Transverse colon (tissue), 4 donors: ENCODE measurements around the gene ZNF423. TPM values are rescaled to one million over a fixed set of nuclear protein-coding genes. Genes with fewer than 3 reads are reported as not detected.

ENCODE experiments used
- DNase-seq: peaks from one replicate; pipeline ENCODE4 v3.0.0-alpha.2; 2019
- H3K27ac ChIP-seq, 4 donors: fragments of 200-600 bp; sonication (generic); 2 replicates each; pipeline ENCODE4 v1.5.1; 2016 to 2018; ENCODE audit warnings: inconsistent platforms in 4 of 4
- H3K27me3 ChIP-seq: fragments of 200-600 bp; sonication (generic); 2 replicates; pipeline ENCODE4 v1.5.1; 2017; ENCODE audit warnings: inconsistent platforms
- H3K36me3 ChIP-seq, 4 donors: fragments of 200-600 bp; sonication (generic); 2 replicates each; pipeline ENCODE4 v1.5.1; 2017 to 2019; ENCODE audit warnings: inconsistent platforms in 4 of 4
- H3K4me1 ChIP-seq, 4 donors: fragments of 200-600 bp; sonication (generic); 2 replicates each; pipeline ENCODE4 v1.5.1; 2017 to 2020; ENCODE audit warnings: inconsistent platforms in 4 of 4
- H3K4me3 ChIP-seq, 4 donors: fragments of 200-600 bp; sonication (generic); 1 replicate in 1 of 4; 2 replicates in 3 of 4; pipeline versions ENCODE4 v1.5.1 to v1.6.1; 2017 to 2019; ENCODE audit warnings: inconsistent platforms in 4 of 4
- H3K9me3 ChIP-seq, 2 donors: fragments of 200-600 bp; sonication (generic); 2 replicates each; pipeline ENCODE4 v1.5.1; 2017 to 2019; ENCODE audit warnings: inconsistent platforms in 2 of 2
- EP300 ChIP-seq: sonication (generic); formaldehyde crosslinking; IDR thresholded peaks from one replicate; pipeline ENCODE4 v1.6.1; 2017; ENCODE audit warnings: antibody characterized with exemption, low read depth
- POLR2A ChIP-seq: fragments of 450-650 bp; IDR thresholded peaks from one replicate; pipeline ENCODE4 v1.6.1; 2016; ENCODE audit warnings: antibody characterized with exemption, mild to moderate bottlenecking, moderate library complexity
- POLR2AphosphoS5 ChIP-seq, 3 donors: sonication (generic); formaldehyde crosslinking; IDR thresholded peaks; one replicate each; pipeline ENCODE4 v1.6.1; 2016; ENCODE audit warnings: antibody characterized with exemption in 3 of 3
- WGBS, 2 donors: methylation state at CpG; one replicate each; pipeline ENCODE4 v1.1.5; 2018; ENCODE audit warnings: low coverage in 1 of 2; 5-methylcytosine and 5-hydroxymethylcytosine counted together
- in situ Hi-C, 4 donors: fragments of 200-750 bp; cut with MboI; loops; one replicate each; pipeline versions ENCODE4 v1.15.0 to v1.15.1; 2017; ENCODE audit warnings: low sequenced_read_pairs in 3 of 4, low pct_ligation_motif_present in 1 of 4, low pct_unique_long_range_greater_than_20kb in 1 of 4
- intact Hi-C: fragments of 100-400 bp; cut with DNase I; formaldehyde crosslinking; loops from one replicate; pipeline ENCODE4 v1.15.1; 2023; ENCODE audit warnings: low total_unique reads
- total RNA-seq, 4 donors: library from RNA; depleted of rRNA; stranded (reverse); fragments of >200 nt; gene quantifications; one replicate each; pipeline ENCODE4 v1.1.0, GENCODE V29; 2016
- TF ChIP-seq, protein P1 (sequence below), 5 experiments: fragments of 200-600 bp in 3 of 5; fragments of 450-650 bp in 2 of 5; sonication (generic) in 3 of 5; IDR thresholded peaks; 1 replicate in 2 of 5; 2 replicates in 3 of 5; pipeline ENCODE4 v1.5.1; 2016 to 2017; ENCODE audit warnings: antibody characterized with exemption in 5 of 5, inconsistent platforms in 3 of 5, mild to moderate bottlenecking in 2 of 5, moderate library complexity in 1 of 5

ZNF423 gene
- total RNA-seq, 4 donors from 2014 or later, result 4.9 to 13.1 (median 7.2) TPM

DNA sequence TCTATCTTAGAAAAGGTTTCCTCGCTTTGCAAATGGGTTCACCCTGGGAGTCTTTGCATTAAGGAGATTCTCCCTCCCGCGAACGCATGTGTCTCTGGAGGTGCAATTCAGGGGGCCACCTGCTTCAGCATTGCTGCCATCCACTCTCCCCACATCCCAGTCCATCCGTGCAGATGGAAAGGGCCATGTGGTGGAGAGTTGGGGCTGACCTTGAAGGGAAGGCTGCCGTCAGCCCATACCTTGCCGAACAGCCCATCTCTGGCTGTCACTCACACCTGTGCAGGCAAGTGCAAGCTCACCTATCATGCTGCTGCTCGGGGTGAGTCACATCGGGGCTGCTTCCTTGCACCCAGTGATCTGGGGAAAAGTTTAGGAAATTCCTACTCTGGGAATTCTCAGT, 106.1 kb downstream of the ZNF423 start:
- peaks cover 0 to 13% (median 6%) of the 10 kb centered on the region in 4 donors for H3K4me1 ChIP-seq
- no peak for DNase-seq
- no peak overlapping the region for H3K4me3 ChIP-seq
- no peaks in the 10 kb centered on the region for H3K27me3 ChIP-seq
- no peaks in the 10 kb centered on the region for H3K36me3 ChIP-seq
- no peak overlapping the region for H3K27ac ChIP-seq
- 57 to 86% methylated on average over 1 to 9 of the region's 9 CpGs for WGBS, 2 donors
- in situ Hi-C loops (no loop called here), intact Hi-C loops (no loop called here)
- H3K9me3 ChIP-seq, result no peaks in the 10 kb centered on the region
- TF ChIP-seq, protein P1, sequence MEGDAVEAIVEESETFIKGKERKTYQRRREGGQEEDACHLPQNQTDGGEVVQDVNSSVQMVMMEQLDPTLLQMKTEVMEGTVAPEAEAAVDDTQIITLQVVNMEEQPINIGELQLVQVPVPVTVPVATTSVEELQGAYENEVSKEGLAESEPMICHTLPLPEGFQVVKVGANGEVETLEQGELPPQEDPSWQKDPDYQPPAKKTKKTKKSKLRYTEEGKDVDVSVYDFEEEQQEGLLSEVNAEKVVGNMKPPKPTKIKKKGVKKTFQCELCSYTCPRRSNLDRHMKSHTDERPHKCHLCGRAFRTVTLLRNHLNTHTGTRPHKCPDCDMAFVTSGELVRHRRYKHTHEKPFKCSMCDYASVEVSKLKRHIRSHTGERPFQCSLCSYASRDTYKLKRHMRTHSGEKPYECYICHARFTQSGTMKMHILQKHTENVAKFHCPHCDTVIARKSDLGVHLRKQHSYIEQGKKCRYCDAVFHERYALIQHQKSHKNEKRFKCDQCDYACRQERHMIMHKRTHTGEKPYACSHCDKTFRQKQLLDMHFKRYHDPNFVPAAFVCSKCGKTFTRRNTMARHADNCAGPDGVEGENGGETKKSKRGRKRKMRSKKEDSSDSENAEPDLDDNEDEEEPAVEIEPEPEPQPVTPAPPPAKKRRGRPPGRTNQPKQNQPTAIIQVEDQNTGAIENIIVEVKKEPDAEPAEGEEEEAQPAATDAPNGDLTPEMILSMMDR (IDR thresholded peaks at IDR 0.05), result no peak
- TF ChIP-seq EP300 (no peak), POLR2A (no peak), POLR2AphosphoS5 (IDR thresholded peaks at IDR 0.05) (no peak)

GRCh38 chr16:49748322-49748721, 107.6 kb downstream of the ZNF423 start:
- DNase-seq, result no peak

GRCh38 chr16:49747654-49748053, 108.3 kb downstream of the ZNF423 start:
- intact Hi-C loops, result no loop called here
- no peaks in the 10 kb centered on the region for H3K36me3 ChIP-seq
- in situ Hi-C loops, result no loop called here
- no peak overlapping the region for H3K27ac ChIP-seq
- no peak overlapping the region for H3K4me3 ChIP-seq
- no peaks in the 10 kb centered on the region for H3K9me3 ChIP-seq
- peaks cover 0 to 9% (median 0%) of the 10 kb centered on the region in 4 donors for H3K4me1 ChIP-seq
- H3K27me3 ChIP-seq, result no peaks in the 10 kb centered on the region
- TF ChIP-seq EP300 (no peak), POLR2A (no peak), POLR2AphosphoS5 (IDR thresholded peaks at IDR 0.05) (no peak)
- TF ChIP-seq, protein P1 (IDR thresholded peaks at IDR 0.05), result no peak
- DNase-seq, result no peak
- 91 to 100% methylated on average over 1 to 3 of the region's 3 CpGs for WGBS, 2 donors

More at GRCh38 chr16:49748322-49748721, 107.6 kb downstream of the ZNF423 start:
- no peaks in the 10 kb centered on the region for H3K36me3 ChIP-seq
- H3K4me1 ChIP-seq, result peaks cover 0 to 9% (median 0%) of the 10 kb centered on the region in 4 donors
- no peak overlapping the region for H3K27ac ChIP-seq
- H3K4me3 ChIP-seq, result no peak overlapping the region
- H3K27me3 ChIP-seq, result no peaks in the 10 kb centered on the region
- no peaks in the 10 kb centered on the region for H3K9me3 ChIP-seq
- WGBS, 2 donors, result 39% methylated on average over 11 of the region's 11 CpGs; no CpG with 5 or more reads in 1 of the 2 donors
- in situ Hi-C loops (no loop called here), intact Hi-C loops (no loop called here)
- TF ChIP-seq EP300 (no peak), POLR2A (no peak), POLR2AphosphoS5 (IDR thresholded peaks at IDR 0.05) (no peak)
- TF ChIP-seq, protein P1 (IDR thresholded peaks at IDR 0.05), result no peak

DNA sequence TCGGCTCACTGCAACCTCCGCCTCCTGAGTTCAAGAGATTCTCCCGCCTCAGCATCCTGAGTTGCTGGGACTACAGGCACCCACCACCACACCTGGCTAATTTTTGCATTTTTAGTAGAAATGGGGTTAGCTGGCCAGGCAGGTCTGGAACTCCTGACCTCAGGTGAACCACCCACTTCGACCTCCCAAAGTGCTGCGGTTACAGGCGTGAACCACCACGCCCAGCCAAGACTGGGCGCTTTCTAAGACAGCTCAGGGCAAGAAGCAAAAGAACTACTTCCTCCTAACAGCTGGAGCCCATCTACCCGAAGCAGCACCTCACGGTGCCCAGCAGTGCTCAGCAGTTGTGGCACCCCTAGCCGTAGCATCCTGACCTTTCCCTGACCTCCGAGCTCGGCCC, 109.4 kb downstream of the ZNF423 start:
- no peaks in the 10 kb centered on the region for H3K36me3 ChIP-seq
- no peak overlapping the region for H3K4me3 ChIP-seq
- in situ Hi-C loops, result no loop called here
- TF ChIP-seq POLR2AphosphoS5 (IDR thresholded peaks at IDR 0.05) (no peak), POLR2A (no peak), EP300 (no peak)
- TF ChIP-seq, protein P1 (IDR thresholded peaks at IDR 0.05), result no peak
- 82 to 95% methylated on average over 3 to 13 of the region's 13 CpGs for WGBS, 2 donors
- no peaks in the 10 kb centered on the region for H3K27me3 ChIP-seq
- DNase-seq, result no peak
- peaks cover 0 to 9% (median 0%) of the 10 kb centered on the region in 4 donors for H3K4me1 ChIP-seq
- intact Hi-C loops, result no loop called here
- H3K9me3 ChIP-seq, result no peaks in the 10 kb centered on the region
- H3K27ac ChIP-seq, result no peak overlapping the region
